ENCODE results near the gene IL36B.

Gene IL36B

DNA sequence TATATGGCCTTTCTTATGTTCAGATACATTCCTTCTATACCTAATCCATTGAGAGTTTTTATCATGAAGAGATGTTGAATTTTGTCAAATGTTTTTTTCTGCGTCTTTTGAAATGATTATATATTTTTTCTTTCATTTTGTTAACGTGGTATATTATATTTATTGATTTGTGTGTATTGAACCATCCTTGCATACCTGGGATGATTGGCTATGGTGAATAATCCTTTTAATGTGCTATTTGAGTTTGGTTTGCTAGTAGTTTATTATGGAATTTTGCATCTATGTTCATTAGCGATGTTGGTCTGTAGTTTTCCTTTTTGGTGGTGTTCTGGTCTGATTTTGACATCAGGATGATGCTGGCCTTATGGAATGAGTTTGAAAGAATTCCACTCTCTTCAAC is 63.1 kb downstream of the IL36B start:
- TF ChIP-seq GATA3 (IDR thresholded peaks at IDR 0.05; ENCODE audit: low read depth, low read length): no peak

DNA sequence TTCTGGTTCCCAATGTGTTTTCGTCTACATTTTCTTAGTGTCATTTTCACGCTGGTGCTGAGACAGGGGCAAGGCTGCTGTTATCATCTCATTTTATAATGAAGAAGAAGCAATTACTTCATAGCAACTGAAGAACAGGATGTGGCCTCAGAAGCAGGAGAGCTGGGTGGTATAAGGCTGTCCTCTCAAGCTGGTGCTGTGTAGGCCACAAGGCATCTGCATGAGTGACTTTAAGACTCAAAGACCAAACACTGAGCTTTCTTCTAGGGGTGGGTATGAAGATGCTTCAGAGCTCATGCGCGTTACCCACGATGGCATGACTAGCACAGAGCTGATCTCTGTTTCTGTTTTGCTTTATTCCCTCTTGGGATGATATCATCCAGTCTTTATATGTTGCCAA is 67.6 kb downstream of the IL36B start:
- TF ChIP-seq GATA2 (IDR thresholded peaks at IDR 0.05; ENCODE audit: low read depth, low read length): no peak
- TF ChIP-seq GATA3 (IDR thresholded peaks at IDR 0.05; ENCODE audit: low read depth, low read length): no peak

DNA sequence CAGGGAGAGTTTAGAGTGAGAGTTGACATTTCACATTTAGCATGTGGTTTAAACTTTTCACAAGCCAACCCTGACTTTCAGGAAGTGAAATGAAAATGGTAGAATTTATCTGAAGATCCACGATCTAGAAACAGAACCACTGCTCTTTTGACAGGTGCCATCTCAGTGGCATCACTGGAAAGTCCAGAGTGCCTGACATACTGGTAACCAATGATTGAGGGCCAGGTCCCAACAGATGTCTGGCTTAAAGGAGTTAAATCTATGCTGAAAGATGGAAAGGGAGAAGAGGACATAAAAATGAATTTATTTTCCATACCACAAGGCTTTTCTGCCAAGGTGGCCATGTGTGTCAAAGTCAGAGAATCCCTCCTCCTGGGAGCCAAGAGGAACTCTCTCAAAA is 72.1 kb downstream of the IL36B start:
- TF ChIP-seq GATA3 (IDR thresholded peaks at IDR 0.05; ENCODE audit: low read depth, low read length) (no peak), GATA2 (IDR thresholded peaks at IDR 0.05; ENCODE audit: low read depth, low read length) (no peak)

DNA sequence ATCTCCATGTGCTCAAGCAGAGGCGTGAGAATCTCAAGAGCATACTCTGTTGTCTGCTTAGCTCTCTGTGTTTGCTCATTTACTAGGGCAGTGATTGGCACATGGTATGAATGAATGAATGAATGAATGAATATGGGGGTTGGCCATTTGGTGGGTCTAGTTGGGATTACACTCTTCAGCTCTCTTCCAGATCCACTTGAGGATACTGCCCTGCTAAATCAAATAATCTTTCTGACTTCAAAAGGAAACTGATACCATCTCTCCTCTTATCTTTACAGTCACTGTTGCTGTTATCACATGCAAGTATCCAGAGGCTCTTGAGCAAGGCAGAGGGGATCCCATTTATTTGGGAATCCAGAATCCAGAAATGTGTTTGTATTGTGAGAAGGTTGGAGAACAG is 72.9 kb downstream of the IL36B start:
- TF ChIP-seq GATA3 (IDR thresholded peaks at IDR 0.05; ENCODE audit: low read depth, low read length): no peak
- TF ChIP-seq GATA2 (IDR thresholded peaks at IDR 0.05; ENCODE audit: low read depth, low read length): no peak

DNA sequence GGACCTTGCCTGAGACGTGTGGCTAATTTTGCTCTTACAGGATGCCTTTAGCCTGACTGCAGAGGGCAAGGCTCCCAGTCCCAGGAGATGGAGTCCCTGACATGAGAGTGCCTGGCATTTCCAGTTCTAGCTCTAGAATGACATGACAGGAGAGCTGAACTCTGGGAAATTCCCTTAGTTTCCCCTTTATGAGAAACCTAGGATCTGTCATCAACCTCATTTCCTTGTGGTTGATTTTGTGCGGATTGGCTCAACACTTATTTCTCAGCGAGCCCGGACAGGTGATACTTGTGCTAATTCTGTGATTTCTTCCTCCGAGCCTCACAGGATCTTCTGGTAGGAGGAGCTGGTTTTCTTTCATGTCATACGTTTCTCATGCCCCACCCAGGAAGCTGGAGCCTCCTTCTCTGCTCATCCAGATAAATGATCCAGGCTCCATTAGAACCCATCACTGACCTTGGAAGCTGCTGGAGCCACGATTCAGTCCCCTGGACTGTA is 75.1 kb downstream of the IL36B start, which contains the start of gene IL36G:
IL36G (plus strand) TSS at position 448 of the 498 bp plus-strand sequence. CDS start 633 bp downstream, outside the sequence.
- TF ChIP-seq GATA3 (IDR thresholded peaks at IDR 0.05; ENCODE audit: low read depth, low read length): no peak
- no peak for TF ChIP-seq GATA2 (IDR thresholded peaks at IDR 0.05; ENCODE audit: low read depth, low read length)
